ENCODE results near the gene PTTG2.

PTTG2 gene

GRCh38 chr4:37928426-37929416, 31.5 kb upstream of the PTTG2 start:
- no peak overlapping the region for H3K4me3 ChIP-seq (ENCODE audit: low read length)
- no peak for TF ChIP-seq CTCF (conservative IDR thresholded peaks at IDR 0.05; ENCODE audit: low read depth, low read length)
- DNase-seq (ENCODE audit: low read depth), result no peak

- no peak overlapping the region for H3K4me3 ChIP-seq (ENCODE audit: low read length)
- no peak for TF ChIP-seq CTCF (conservative IDR thresholded peaks at IDR 0.05; ENCODE audit: low read depth, low read length)
- no peak for DNase-seq (ENCODE audit: low read depth)
These were observed 26.1 kb upstream of the PTTG2 start for GRCh38 chr4:37934096-37934495.

GRCh38 chr4:37934609-37935008, 25.6 kb upstream of the PTTG2 start:
- no peak overlapping the region for H3K4me3 ChIP-seq (ENCODE audit: low read length)
- no peak for DNase-seq (ENCODE audit: low read depth)
- TF ChIP-seq CTCF (conservative IDR thresholded peaks at IDR 0.05; ENCODE audit: low read depth, low read length), result no peak

GRCh38 chr4:37935026-37935425, 25.2 kb upstream of the PTTG2 start:
- H3K4me3 ChIP-seq (ENCODE audit: low read length), result no peak overlapping the region
- no peak for TF ChIP-seq CTCF (conservative IDR thresholded peaks at IDR 0.05; ENCODE audit: low read depth, low read length)
- no peak for DNase-seq (ENCODE audit: low read depth)

- no peak overlapping the region for H3K4me3 ChIP-seq (ENCODE audit: low read length)
- TF ChIP-seq CTCF (conservative IDR thresholded peaks at IDR 0.05; ENCODE audit: low read depth, low read length), result peak; percentile 8
- DNase-seq (ENCODE audit: low read depth), result no peak
These were observed 23.2 kb upstream of the PTTG2 start for GRCh38 chr4:37936889-37937498.

GRCh38 chr4:37938208-37938607, 22.0 kb upstream of the PTTG2 start:
- no peak for TF ChIP-seq CTCF (conservative IDR thresholded peaks at IDR 0.05; ENCODE audit: low read depth, low read length)
- no peak for DNase-seq (ENCODE audit: low read depth)
- H3K4me3 ChIP-seq (ENCODE audit: low read length), result no peak overlapping the region
